ENCODE results near the gene ABCC1. TPM values are rescaled to one million over a fixed set of nuclear protein-coding genes. Genes with fewer than 3 reads are reported as not detected.

Gene ABCC1
- total RNA-seq, 1 donor from 2014 or later: 8.2 TPM

- DNase-seq (ENCODE audit: low spot score in 2 of 2) (no peak), FAIRE-seq (no peak)
Observed at GRCh38 chr16:16073001-16073545, 123.7 kb downstream of the ABCC1 start.

- no peak for FAIRE-seq
Observed at GRCh38 chr16:16073891-16074881, 124.8 kb downstream of the ABCC1 start.

GRCh38 chr16:16075488-16076422 lies 126.3 kb downstream of the ABCC1 start:
- DNase-seq (ENCODE audit: low spot score in 2 of 2): no peak
- FAIRE-seq: no peak

More at GRCh38 chr16:16073891-16074881, 124.8 kb downstream of the ABCC1 start:
- no peak for DNase-seq (ENCODE audit: low spot score in 2 of 2)

- FAIRE-seq (no peak), DNase-seq (ENCODE audit: low spot score in 2 of 2) (no peak)
Observed at GRCh38 chr16:16076423-16076813, 127.0 kb downstream of the ABCC1 start.

GRCh38 chr16:16080465-16081065 lies 131.1 kb downstream of the ABCC1 start:
- FAIRE-seq (no peak), DNase-seq (ENCODE audit: low spot score in 2 of 2) (no peak)

GRCh38 chr16:16081141-16081540 lies 131.7 kb downstream of the ABCC1 start:
- DNase-seq (ENCODE audit: low spot score in 2 of 2) (no peak), FAIRE-seq (no peak)

GRCh38 chr16:16082255-16082654 lies 132.8 kb downstream of the ABCC1 start:
- DNase-seq (ENCODE audit: low spot score in 2 of 2) (no peak), FAIRE-seq (no peak)

- FAIRE-seq (no peak), DNase-seq (ENCODE audit: low spot score in 2 of 2) (no peak)
Observed at GRCh38 chr16:16083421-16084156, 134.2 kb downstream of the ABCC1 start.

GRCh38 chr16:16084874-16085273 lies 135.5 kb downstream of the ABCC1 start:
- FAIRE-seq: no peak
- DNase-seq (ENCODE audit: low spot score in 2 of 2): no peak

GRCh38 chr16:16086653-16087446 lies 137.4 kb downstream of the ABCC1 start:
- FAIRE-seq (no peak), DNase-seq (ENCODE audit: low spot score in 2 of 2) (no peak)

- no peak for FAIRE-seq
Observed at GRCh38 chr16:16090238-16090637, 140.8 kb downstream of the ABCC1 start.

GRCh38 chr16:16092925-16093627 lies 143.7 kb downstream of the ABCC1 start:
- DNase-seq (ENCODE audit: low spot score in 2 of 2) (no peak), FAIRE-seq (no peak)

More at GRCh38 chr16:16090238-16090637, 140.8 kb downstream of the ABCC1 start:
- no peak for DNase-seq (ENCODE audit: low spot score in 2 of 2)

GRCh38 chr16:16093628-16094332 lies 144.4 kb downstream of the ABCC1 start:
- DNase-seq (ENCODE audit: low spot score in 2 of 2): no peak
- FAIRE-seq: no peak

- FAIRE-seq (no peak), DNase-seq (ENCODE audit: low spot score in 2 of 2) (no peak)
Observed at GRCh38 chr16:16095646-16096045, 146.2 kb downstream of the ABCC1 start.

GRCh38 chr16:16096121-16096857 lies 146.9 kb downstream of the ABCC1 start:
- no peak for FAIRE-seq
- no peak for DNase-seq (ENCODE audit: low spot score in 2 of 2)

GRCh38 chr16:16096858-16097213 lies 147.4 kb downstream of the ABCC1 start:
- DNase-seq (ENCODE audit: low spot score in 2 of 2) (no peak), FAIRE-seq (no peak)

GRCh38 chr16:16099320-16099719 lies 149.9 kb downstream of the ABCC1 start:
- FAIRE-seq: no peak
- DNase-seq (ENCODE audit: low spot score in 2 of 2): no peak

Measured in frontal cortex (tissue), 4 donors.